ENCODE measurements around the gene YOD1.

Gene YOD1

GRCh38 chr1:207070811-207071210, 19.8 kb upstream of the YOD1 start:
- no CpG with 5 or more reads among the region's 4 CpGs for WGBS (ENCODE audit: extremely low coverage, insufficient coverage, low lambda C conversion rate)
- Histone ChIP-seq H3K56ac (ENCODE audit: low read length) (no peak overlapping the region), H3K4me1 (ENCODE audit: control insufficient read depth, low read depth, low read length) (no peaks in the 10 kb centered on the region), H3K4ac (ENCODE audit: low read depth, low read length) (no peak overlapping the region), H3K9ac (ENCODE audit: low read length) (no peak overlapping the region), H3K79me2 (ENCODE audit: control insufficient read depth, insufficient read depth, low read length) (no peaks in the 10 kb centered on the region), H3K79me1 (ENCODE audit: low read length) (no peaks in the 10 kb centered on the region), H3K27ac (ENCODE audit: low read depth, low read length) (no peak overlapping the region), H2BK120ac (ENCODE audit: low read depth, low read length) (no peak overlapping the region), H2BK5ac (ENCODE audit: low read length) (no peak overlapping the region), H3K4me3 (ENCODE audit: low read length) (no peak overlapping the region), H3K18ac (ENCODE audit: low read length) (no peak overlapping the region), H4K8ac (ENCODE audit: low read depth, low read length) (no peak overlapping the region), H2AK5ac (ENCODE audit: low read length) (no peak overlapping the region), H3K23ac (ENCODE audit: low read length) (no peak overlapping the region), H3K27me3 (ENCODE audit: insufficient read depth, low read length, poor library complexity) (no peaks in the 10 kb centered on the region), H4K5ac (ENCODE audit: low read length) (no peak overlapping the region), H3K4me2 (ENCODE audit: low read length) (no peak overlapping the region), H2BK15ac (replicated peaks; ENCODE audit: low read depth) (no peak overlapping the region), H3K36me3 (ENCODE audit: control insufficient read depth, insufficient read depth, low read length) (no peaks in the 10 kb centered on the region)
- DNase-seq, result no peak

DNA sequence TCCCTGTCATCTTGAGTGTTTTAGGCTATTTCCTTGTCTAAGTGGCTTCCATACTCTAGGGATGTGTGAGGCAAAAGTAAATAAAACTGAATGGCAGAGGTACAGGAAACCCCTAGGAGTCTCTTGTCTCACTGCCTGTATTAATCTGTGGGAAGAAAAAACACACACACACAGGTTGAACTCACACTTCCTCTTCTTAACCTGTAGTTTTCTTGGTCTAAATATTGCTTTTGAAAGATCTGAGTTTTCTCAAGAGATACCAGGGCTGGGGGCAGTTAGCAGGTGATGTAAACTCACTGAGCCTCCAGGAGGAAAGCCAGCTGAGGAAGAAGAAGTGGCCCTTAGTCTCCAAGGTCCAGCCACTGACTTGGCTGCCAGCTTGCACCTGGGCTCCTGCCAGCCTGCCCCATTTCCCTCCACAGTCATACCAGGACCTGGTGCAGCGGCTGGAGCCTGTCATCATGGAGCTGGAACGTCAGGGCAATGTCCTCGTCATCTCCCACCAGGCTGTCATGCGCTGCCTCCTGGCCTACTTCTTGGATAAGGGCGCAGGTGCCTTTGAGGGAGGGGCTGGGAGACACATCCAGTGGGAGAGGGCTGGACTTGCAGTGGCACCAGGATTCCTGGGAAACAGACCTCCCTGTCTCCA, 19.0 kb upstream of the YOD1 start:
- Histone ChIP-seq H3K4me3 (ENCODE audit: low read length) (no peak overlapping the region), H2BK120ac (ENCODE audit: low read depth, low read length) (no peak overlapping the region), H3K79me1 (ENCODE audit: low read length) (no peaks in the 10 kb centered on the region), H3K9ac (ENCODE audit: low read length) (no peak overlapping the region), H2BK15ac (replicated peaks; ENCODE audit: low read depth) (no peak overlapping the region), H3K18ac (ENCODE audit: low read length) (no peak overlapping the region), H3K27me3 (ENCODE audit: insufficient read depth, low read length, poor library complexity) (no peaks in the 10 kb centered on the region), H4K5ac (ENCODE audit: low read length) (no peak overlapping the region), H4K8ac (ENCODE audit: low read depth, low read length) (no peak overlapping the region), H3K23ac (ENCODE audit: low read length) (no peak overlapping the region), H3K36me3 (ENCODE audit: control insufficient read depth, insufficient read depth, low read length) (no peaks in the 10 kb centered on the region), H3K79me2 (ENCODE audit: control insufficient read depth, insufficient read depth, low read length) (no peaks in the 10 kb centered on the region), H3K4ac (ENCODE audit: low read depth, low read length) (no peak overlapping the region), H2BK5ac (ENCODE audit: low read length) (no peak overlapping the region), H3K27ac (ENCODE audit: low read depth, low read length) (no peak overlapping the region), H2AK5ac (ENCODE audit: low read length) (no peak overlapping the region), H3K4me2 (ENCODE audit: low read length) (no peak overlapping the region), H3K56ac (ENCODE audit: low read length) (no peak overlapping the region), H3K4me1 (ENCODE audit: control insufficient read depth, low read depth, low read length) (no peaks in the 10 kb centered on the region)
- no CpG with 5 or more reads among the region's 5 CpGs for WGBS (ENCODE audit: extremely low coverage, insufficient coverage, low lambda C conversion rate)
- no peak for DNase-seq

DNA sequence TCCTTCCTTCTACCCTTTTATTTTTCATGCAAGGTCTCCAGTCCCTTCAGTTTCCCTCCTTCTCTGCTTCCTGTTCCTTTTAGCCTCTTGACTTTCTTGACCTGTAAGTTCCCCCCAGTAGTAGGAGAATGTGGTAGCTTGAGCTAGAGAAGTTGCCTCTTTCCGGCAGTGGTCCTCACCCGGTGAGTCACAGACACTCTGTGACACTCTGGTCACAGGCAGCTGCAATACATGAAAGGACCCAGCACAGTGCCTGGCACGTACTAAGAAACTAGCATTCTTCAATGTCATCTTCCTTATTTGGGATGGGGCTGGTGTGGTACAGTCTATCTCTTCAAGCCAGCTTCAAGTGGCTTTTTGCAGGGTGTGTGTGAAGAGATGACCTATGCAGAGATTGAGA, 18.1 kb upstream of the YOD1 start:
- Histone ChIP-seq H2AK5ac (ENCODE audit: low read length) (no peak overlapping the region), H3K23ac (ENCODE audit: low read length) (no peak overlapping the region), H3K9ac (ENCODE audit: low read length) (no peak overlapping the region), H2BK15ac (replicated peaks; ENCODE audit: low read depth) (no peak overlapping the region), H3K27me3 (ENCODE audit: insufficient read depth, low read length, poor library complexity) (no peaks in the 10 kb centered on the region), H3K27ac (ENCODE audit: low read depth, low read length) (no peak overlapping the region), H3K18ac (ENCODE audit: low read length) (no peak overlapping the region), H3K36me3 (ENCODE audit: control insufficient read depth, insufficient read depth, low read length) (no peaks in the 10 kb centered on the region), H3K79me2 (ENCODE audit: control insufficient read depth, insufficient read depth, low read length) (no peaks in the 10 kb centered on the region), H4K8ac (ENCODE audit: low read depth, low read length) (no peak overlapping the region), H3K4me1 (ENCODE audit: control insufficient read depth, low read depth, low read length) (no peaks in the 10 kb centered on the region), H3K4ac (ENCODE audit: low read depth, low read length) (no peak overlapping the region), H3K4me3 (ENCODE audit: low read length) (no peak overlapping the region), H3K4me2 (ENCODE audit: low read length) (no peak overlapping the region), H2BK120ac (ENCODE audit: low read depth, low read length) (no peak overlapping the region), H3K56ac (ENCODE audit: low read length) (no peak overlapping the region), H3K79me1 (ENCODE audit: low read length) (no peaks in the 10 kb centered on the region), H4K5ac (ENCODE audit: low read length) (no peak overlapping the region), H2BK5ac (ENCODE audit: low read length) (no peak overlapping the region)
- DNase-seq, result no peak
- no CpG with 5 or more reads among the region's 3 CpGs for WGBS (ENCODE audit: extremely low coverage, insufficient coverage, low lambda C conversion rate)

- Histone ChIP-seq H2BK120ac (ENCODE audit: low read depth, low read length) (no peak overlapping the region), H3K4me2 (ENCODE audit: low read length) (no peak overlapping the region), H2AK5ac (ENCODE audit: low read length) (no peak overlapping the region), H3K4me3 (ENCODE audit: low read length) (no peak overlapping the region), H3K23ac (ENCODE audit: low read length) (no peak overlapping the region), H3K36me3 (ENCODE audit: control insufficient read depth, insufficient read depth, low read length) (no peaks in the 10 kb centered on the region), H3K4ac (ENCODE audit: low read depth, low read length) (no peak overlapping the region), H4K8ac (ENCODE audit: low read depth, low read length) (no peak overlapping the region), H2BK5ac (ENCODE audit: low read length) (no peak overlapping the region), H3K56ac (ENCODE audit: low read length) (no peak overlapping the region), H3K79me2 (ENCODE audit: control insufficient read depth, insufficient read depth, low read length) (no peaks in the 10 kb centered on the region), H4K5ac (ENCODE audit: low read length) (no peak overlapping the region), H3K9ac (ENCODE audit: low read length) (no peak overlapping the region), H3K4me1 (ENCODE audit: control insufficient read depth, low read depth, low read length) (no peaks in the 10 kb centered on the region), H2BK15ac (replicated peaks; ENCODE audit: low read depth) (no peak overlapping the region), H3K27me3 (ENCODE audit: insufficient read depth, low read length, poor library complexity) (no peaks in the 10 kb centered on the region), H3K79me1 (ENCODE audit: low read length) (no peaks in the 10 kb centered on the region), H3K27ac (ENCODE audit: low read depth, low read length) (no peak overlapping the region), H3K18ac (ENCODE audit: low read length) (no peak overlapping the region)
- DNase-seq, result no peak
- WGBS (ENCODE audit: extremely low coverage, insufficient coverage, low lambda C conversion rate), result no CpG with 5 or more reads among the region's 5 CpGs
Observed at GRCh38 chr1:207067665-207068064, 16.7 kb upstream of the YOD1 start.

GRCh38 chr1:207067185-207067584, 16.2 kb upstream of the YOD1 start:
- Histone ChIP-seq H3K36me3 (ENCODE audit: control insufficient read depth, insufficient read depth, low read length) (no peaks in the 10 kb centered on the region), H3K4me1 (ENCODE audit: control insufficient read depth, low read depth, low read length) (no peaks in the 10 kb centered on the region), H3K79me2 (ENCODE audit: control insufficient read depth, insufficient read depth, low read length) (no peaks in the 10 kb centered on the region), H2BK120ac (ENCODE audit: low read depth, low read length) (no peak overlapping the region), H3K56ac (ENCODE audit: low read length) (no peak overlapping the region), H3K4me3 (ENCODE audit: low read length) (no peak overlapping the region), H3K79me1 (ENCODE audit: low read length) (no peaks in the 10 kb centered on the region), H3K27me3 (ENCODE audit: insufficient read depth, low read length, poor library complexity) (no peaks in the 10 kb centered on the region), H3K4me2 (ENCODE audit: low read length) (no peak overlapping the region), H3K4ac (ENCODE audit: low read depth, low read length) (no peak overlapping the region), H2BK15ac (replicated peaks; ENCODE audit: low read depth) (no peak overlapping the region), H2AK5ac (ENCODE audit: low read length) (no peak overlapping the region), H2BK5ac (ENCODE audit: low read length) (no peak overlapping the region), H3K9ac (ENCODE audit: low read length) (no peak overlapping the region), H3K27ac (ENCODE audit: low read depth, low read length) (no peak overlapping the region), H4K8ac (ENCODE audit: low read depth, low read length) (no peak overlapping the region), H3K23ac (ENCODE audit: low read length) (no peak overlapping the region), H3K18ac (ENCODE audit: low read length) (no peak overlapping the region), H4K5ac (ENCODE audit: low read length) (no peak overlapping the region)
- no CpG with 5 or more reads among the region's 3 CpGs for WGBS (ENCODE audit: extremely low coverage, insufficient coverage, low lambda C conversion rate)
- DNase-seq, result no peak

DNA sequence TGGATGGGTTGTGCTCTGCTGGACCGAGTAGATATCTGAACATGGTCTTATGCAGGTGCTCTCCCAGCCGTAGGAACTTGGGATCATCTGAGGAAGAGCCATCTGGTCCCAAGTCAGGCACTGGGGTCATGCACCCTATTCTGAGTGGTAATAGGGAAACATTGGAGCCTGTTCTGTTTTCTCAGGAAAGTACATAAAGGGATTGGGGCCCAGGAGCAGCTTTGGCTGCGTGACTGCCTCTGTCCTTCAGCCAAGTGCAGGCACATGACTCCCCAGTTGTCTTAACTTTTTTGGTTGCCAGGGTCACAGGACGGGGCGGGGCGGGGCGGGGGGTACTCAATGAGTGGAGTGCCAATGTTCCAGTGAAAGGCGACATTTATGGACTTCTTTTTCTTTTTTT, 13.6 kb upstream of the YOD1 start:
- Histone ChIP-seq H3K18ac (ENCODE audit: low read length) (no peak overlapping the region), H4K5ac (ENCODE audit: low read length) (no peak overlapping the region), H2BK120ac (ENCODE audit: low read depth, low read length) (no peak overlapping the region), H3K4me1 (ENCODE audit: control insufficient read depth, low read depth, low read length) (no peaks in the 10 kb centered on the region), H3K36me3 (ENCODE audit: control insufficient read depth, insufficient read depth, low read length) (no peaks in the 10 kb centered on the region), H3K9ac (ENCODE audit: low read length) (no peak overlapping the region), H3K23ac (ENCODE audit: low read length) (no peak overlapping the region), H3K56ac (ENCODE audit: low read length) (no peak overlapping the region), H3K79me1 (ENCODE audit: low read length) (no peaks in the 10 kb centered on the region), H3K4ac (ENCODE audit: low read depth, low read length) (no peak overlapping the region), H3K79me2 (ENCODE audit: control insufficient read depth, insufficient read depth, low read length) (no peaks in the 10 kb centered on the region), H2BK5ac (ENCODE audit: low read length) (no peak overlapping the region), H4K8ac (ENCODE audit: low read depth, low read length) (no peak overlapping the region), H2BK15ac (replicated peaks; ENCODE audit: low read depth) (no peak overlapping the region), H3K4me3 (ENCODE audit: low read length) (no peak overlapping the region), H3K27ac (ENCODE audit: low read depth, low read length) (no peak overlapping the region), H3K27me3 (ENCODE audit: insufficient read depth, low read length, poor library complexity) (no peaks in the 10 kb centered on the region), H2AK5ac (ENCODE audit: low read length) (no peak overlapping the region), H3K4me2 (ENCODE audit: low read length) (no peak overlapping the region)
- no CpG with 5 or more reads among the region's 8 CpGs for WGBS (ENCODE audit: extremely low coverage, insufficient coverage, low lambda C conversion rate)
- DNase-seq, result no peak

Measured in mesendoderm (in vitro differentiated cells).